Ovary (tissue), 9 donors: ENCODE measurements around the gene SLC5A11. TPM values are rescaled to one million over a fixed set of nuclear protein-coding genes. Genes with fewer than 3 reads are reported as not detected.

Source experiments
- DNase-seq, 5 donors: peaks; one replicate each; pipeline ENCODE4 v3.0.0-alpha.2; 2019 to 2020
- H3K27ac ChIP-seq, 2 donors: fragments of 200-600 bp; one replicate each; pipeline versions ENCODE4 v1.5.1 to v1.8.0; 2019 to 2022
- H3K27me3 ChIP-seq: fragments of 200-600 bp; one replicate; pipeline ENCODE4 v1.8.0; 2022
- H3K36me3 ChIP-seq: fragments of 200-600 bp; sonication (generic); one replicate; pipeline ENCODE4 v1.5.1; 2019
- H3K4me1 ChIP-seq: one replicate; pipeline ENCODE4 v1.8.1; 2013; ENCODE audit warnings: mild to moderate bottlenecking, moderate library complexity; ENCODE audit not compliant: insufficient read depth
- H3K4me3 ChIP-seq: fragments of 200-600 bp; sonication (generic); one replicate; pipeline ENCODE4 v1.5.1; 2017
- H3K9me3 ChIP-seq, 2 donors: fragments of 200-600 bp in 1 of 2; sonication (generic) in 1 of 2; one replicate each; pipeline versions ENCODE4 v1.5.1 to v1.8.1; 2013 to 2019; ENCODE audit warnings: mild to moderate bottlenecking in 1 of 2, moderate library complexity in 1 of 2
- EP300 ChIP-seq: sonication (generic); formaldehyde crosslinking; IDR thresholded peaks from one replicate; pipeline ENCODE4 v1.6.1; 2017; ENCODE audit warnings: antibody characterized with exemption
- POLR2A ChIP-seq: fragments of 450-650 bp; IDR thresholded peaks from one replicate; pipeline ENCODE4 v1.6.1; 2017; ENCODE audit warnings: antibody characterized with exemption, mild to moderate bottlenecking, moderate library complexity
- WGBS, 3 donors: extraction: QIAGEN DNeasy Blood & Tissue Kit in 1 of 3; methylation state at CpG; one replicate each; pipeline versions ENCODE4 v1.1.5 to v1.1.7; 2013 to 2017; 5-methylcytosine and 5-hydroxymethylcytosine counted together
- intact Hi-C, 4 donors: fragments of 100-400 bp; cut with DNase I; formaldehyde crosslinking; loops; one replicate each; pipeline versions ENCODE4 v1.11.0 to v1.15.1; 2022 to 2023
- polyA plus RNA-seq, 2 donors: library from polyadenylated mRNA; stranded (reverse); fragments of 200-250 nt in 1 of 2; fragments of 350-450 nt in 1 of 2; fragmentation: Illumina TruSeq in 1 of 2; extraction: RNeasy Lipid Tissue Mini Kit (QIAGEN cat#74804) in 1 of 2; gene quantifications; one replicate each; pipeline ENCODE4 v1.2.3, GENCODE V29; 2013 to 2014
- total RNA-seq, 7 donors: library from RNA; depleted of rRNA in 2 of 7; stranded (reverse); fragments of >200 nt in 2 of 7; fragmentation: NEBNext Ultra II Directional in 3 of 7; extraction: Animal tissue kit (Norgen Biotek cat#: 25700) in 3 of 7; gene quantifications; one replicate each; pipeline versions ENCODE4 v1.1.0 to v1.2.4, GENCODE V29; 2016 to 2023
- TF ChIP-seq, protein P1 (sequence below), 3 donors: fragments of 450-650 bp in 2 of 3; fragments of 200-600 bp in 1 of 3; IDR thresholded peaks; one replicate each; pipeline versions ENCODE4 v1.5.1 to v1.8.0; 2016 to 2022; ENCODE audit warnings: antibody characterized with exemption in 3 of 3, mild to moderate bottlenecking in 1 of 3
- donor health status: DM: no; HTN: no; CAD: no; lungs with moderate emphysema.
- donor health status: DM: no; HTN: no; CAD: no.
- donor health status: Bipolar disorder and iron deficiency.
- donor health status: DM: yes; HTN: yes; CAD: no.
- donor health status: DM: no; HTN: no; CAD: no.
- donor health status: DM: yes; HTN: yes; CAD: no.

The SLC5A11 gene
- total and polyA plus RNA-seq, 9 donors, result 0.04 to 0.50 (median 0.28) TPM; not detected in 5

DNA sequence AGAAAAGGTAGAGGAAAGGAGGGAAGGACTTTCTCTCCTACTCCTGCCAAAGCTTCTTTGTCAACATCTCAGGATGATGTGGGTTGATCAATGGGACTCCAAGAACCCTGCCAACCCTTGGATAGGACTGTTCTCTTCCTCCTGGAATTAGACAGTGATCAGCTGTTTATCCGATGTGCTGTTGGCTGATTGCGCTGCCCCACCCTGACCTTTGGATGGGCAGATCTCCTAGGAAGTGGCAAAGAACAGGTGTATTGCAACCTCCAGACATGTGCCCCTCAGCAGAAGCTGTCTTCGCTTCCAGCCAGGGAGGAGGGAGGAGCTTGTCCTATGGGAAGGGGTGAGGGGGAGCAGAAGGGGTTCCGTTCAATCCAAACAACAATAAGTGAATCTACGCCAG, 30.5 kb downstream of the SLC5A11 start:
- H3K4me1 ChIP-seq, result no peaks in the 10 kb centered on the region
- H3K36me3 ChIP-seq, result no peaks in the 10 kb centered on the region
- no peak overlapping the region for H3K4me3 ChIP-seq
- H3K9me3 ChIP-seq, result no peaks in the 10 kb centered on the region
- 64 to 77% (median 65%) methylated on average over 5 of the region's 5 CpGs for whole genome bisulfite sequencing, 3 donors
- TF ChIP-seq POLR2A (no peak), EP300 (no peak)
- TF ChIP-seq, protein P1, sequence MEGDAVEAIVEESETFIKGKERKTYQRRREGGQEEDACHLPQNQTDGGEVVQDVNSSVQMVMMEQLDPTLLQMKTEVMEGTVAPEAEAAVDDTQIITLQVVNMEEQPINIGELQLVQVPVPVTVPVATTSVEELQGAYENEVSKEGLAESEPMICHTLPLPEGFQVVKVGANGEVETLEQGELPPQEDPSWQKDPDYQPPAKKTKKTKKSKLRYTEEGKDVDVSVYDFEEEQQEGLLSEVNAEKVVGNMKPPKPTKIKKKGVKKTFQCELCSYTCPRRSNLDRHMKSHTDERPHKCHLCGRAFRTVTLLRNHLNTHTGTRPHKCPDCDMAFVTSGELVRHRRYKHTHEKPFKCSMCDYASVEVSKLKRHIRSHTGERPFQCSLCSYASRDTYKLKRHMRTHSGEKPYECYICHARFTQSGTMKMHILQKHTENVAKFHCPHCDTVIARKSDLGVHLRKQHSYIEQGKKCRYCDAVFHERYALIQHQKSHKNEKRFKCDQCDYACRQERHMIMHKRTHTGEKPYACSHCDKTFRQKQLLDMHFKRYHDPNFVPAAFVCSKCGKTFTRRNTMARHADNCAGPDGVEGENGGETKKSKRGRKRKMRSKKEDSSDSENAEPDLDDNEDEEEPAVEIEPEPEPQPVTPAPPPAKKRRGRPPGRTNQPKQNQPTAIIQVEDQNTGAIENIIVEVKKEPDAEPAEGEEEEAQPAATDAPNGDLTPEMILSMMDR (IDR thresholded peaks at IDR 0.05), result no peak
- no peak for DNase-seq
- no peaks in the 10 kb centered on the region for H3K27me3 ChIP-seq
- intact Hi-C loops, result no loop called here
- H3K27ac ChIP-seq, result no peak overlapping the region

DNA sequence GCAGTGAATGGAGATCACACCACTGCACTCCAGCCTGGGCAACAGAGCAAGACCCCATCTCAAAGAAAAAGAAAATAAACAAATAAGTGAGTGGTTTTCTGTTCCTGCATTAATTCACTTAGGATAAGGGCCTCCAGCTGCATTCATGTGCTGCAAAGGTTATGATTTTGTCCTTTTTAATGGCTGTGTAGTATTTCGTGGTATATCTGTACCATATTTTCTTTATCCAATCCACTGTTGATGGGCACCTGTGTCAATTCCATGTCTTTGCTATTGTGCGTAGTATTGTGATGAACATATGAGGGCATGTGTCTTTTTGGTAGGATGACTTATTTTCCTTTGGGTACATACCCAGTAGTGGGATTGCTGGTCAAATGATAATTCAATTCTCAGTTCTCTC, 33.9 kb downstream of the SLC5A11 start:
- WGBS, 3 donors, result 89 to 95% (median 93%) methylated on average over 2 of the region's 2 CpGs
- Histone ChIP-seq H3K4me3 (no peak overlapping the region), H3K36me3 (no peaks in the 10 kb centered on the region), H3K27me3 (no peaks in the 10 kb centered on the region), H3K4me1 (no peaks in the 10 kb centered on the region), H3K27ac (no peak overlapping the region), H3K9me3 (no peaks in the 10 kb centered on the region)
- intact Hi-C loops, result no loop called here
- no peak for DNase-seq
- TF ChIP-seq EP300, result no peak
- TF ChIP-seq POLR2A, result no peak
- TF ChIP-seq, protein P1 (IDR thresholded peaks at IDR 0.05), result no peak

DNA sequence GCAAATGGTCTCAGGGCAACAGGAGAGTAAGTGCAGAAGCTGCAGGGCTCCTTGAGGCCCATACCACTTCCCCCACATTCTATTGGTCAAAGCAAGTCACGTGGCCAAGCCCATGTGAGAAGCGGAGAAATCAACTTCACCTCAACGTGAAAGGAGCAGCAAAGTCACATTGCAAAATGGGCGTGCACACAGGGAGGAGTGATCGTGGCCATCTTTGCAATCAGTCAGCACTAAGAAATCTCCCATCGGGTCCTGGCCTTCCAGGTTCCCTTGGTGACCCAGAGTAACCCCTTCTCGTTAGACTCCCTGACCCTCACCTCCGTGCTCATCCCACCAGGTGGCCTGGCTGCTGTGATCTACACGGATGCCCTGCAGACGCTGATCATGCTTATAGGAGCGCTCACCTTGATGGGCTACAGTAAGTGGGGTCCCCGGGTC, 38.0 kb downstream of the SLC5A11 start:
- H3K4me3 ChIP-seq, result no peak overlapping the region
- DNase-seq, result no peak
- no peaks in the 10 kb centered on the region for H3K36me3 ChIP-seq
- intact Hi-C loops, result no loop called here
- no peaks in the 10 kb centered on the region for H3K9me3 ChIP-seq
- TF ChIP-seq, protein P1 (IDR thresholded peaks at IDR 0.05), result no peak
- TF ChIP-seq POLR2A (no peak), EP300 (no peak)
- WGBS, 3 donors, result 57 to 82% (median 63%) methylated on average over 12 of the region's 12 CpGs
- H3K27me3 ChIP-seq, result no peaks in the 10 kb centered on the region
- H3K27ac ChIP-seq, result no peak overlapping the region
- no peaks in the 10 kb centered on the region for H3K4me1 ChIP-seq

DNA sequence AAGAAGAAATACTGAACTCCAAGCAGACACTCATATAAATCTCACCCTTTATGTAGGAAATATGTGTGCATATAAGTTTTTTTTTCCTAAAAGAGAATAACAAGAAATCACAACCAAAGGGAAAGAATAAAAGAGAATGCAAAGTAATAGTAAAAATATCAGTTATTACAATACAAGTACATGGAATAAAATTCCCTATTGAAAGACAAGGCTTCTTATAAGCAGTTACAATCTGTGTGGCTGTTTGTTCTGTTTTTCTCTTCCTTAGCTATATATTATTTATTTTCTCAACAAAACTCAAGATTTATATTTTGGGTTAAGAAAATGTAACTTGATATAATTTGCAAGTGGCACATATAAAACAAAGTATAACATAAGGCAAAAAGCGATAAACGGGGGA, 41.7 kb downstream of the SLC5A11 start:
- H3K36me3 ChIP-seq, result no peaks in the 10 kb centered on the region
- H3K27ac ChIP-seq, result no peak overlapping the region
- no peak overlapping the region for H3K4me3 ChIP-seq
- H3K27me3 ChIP-seq, result no peaks in the 10 kb centered on the region
- intact Hi-C loops, result no loop called here
- DNase-seq, result no peak
- no peaks in the 10 kb centered on the region for H3K4me1 ChIP-seq
- TF ChIP-seq POLR2A (no peak), EP300 (no peak)
- TF ChIP-seq, protein P1 (IDR thresholded peaks at IDR 0.05), result no peak
- WGBS, 3 donors, result 70 to 88% (median 76%) methylated on average over 2 of the region's 2 CpGs
- H3K9me3 ChIP-seq, result no peaks in the 10 kb centered on the region
